GM12801 (cell line): Measurements from ENCODE around the gene CISTR.

ENCODE experiments used
- CTCF ChIP-seq: IDR thresholded peaks from one replicate; pipeline ENCODE4 v1.5.1; 2011; ENCODE audit warnings: control low read depth; ENCODE audit not compliant: insufficient read length; ENCODE audit errors: extremely low read depth

The CISTR gene

GRCh38 chr12:53754633-53755264 is 3.0 kb upstream of the CISTR start:
- no peak for TF ChIP-seq CTCF

DNA sequence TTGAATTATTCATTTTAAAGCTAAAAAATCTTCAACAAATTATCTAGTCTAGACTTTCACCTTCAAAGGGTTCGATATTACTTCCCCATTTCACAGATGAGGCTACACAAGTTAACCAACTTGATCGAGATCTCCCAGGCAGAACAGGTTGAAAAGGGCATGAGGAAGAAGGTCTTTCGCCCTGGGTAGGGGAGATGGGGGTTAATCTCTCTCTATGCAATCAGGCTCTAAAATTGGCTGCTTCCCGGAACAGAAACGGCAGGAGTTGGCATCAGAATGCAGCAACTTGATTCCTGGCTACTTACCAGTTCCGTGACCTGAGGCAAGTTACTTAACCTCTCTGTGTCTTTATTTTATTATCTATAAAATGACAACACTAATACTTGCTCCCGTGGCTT is 2.4 kb upstream of the CISTR start:
- TF ChIP-seq CTCF = no peak

- TF ChIP-seq CTCF = no peak
These were observed 842 bp upstream of the CISTR start for GRCh38 chr12:53752621-53753020.

DNA sequence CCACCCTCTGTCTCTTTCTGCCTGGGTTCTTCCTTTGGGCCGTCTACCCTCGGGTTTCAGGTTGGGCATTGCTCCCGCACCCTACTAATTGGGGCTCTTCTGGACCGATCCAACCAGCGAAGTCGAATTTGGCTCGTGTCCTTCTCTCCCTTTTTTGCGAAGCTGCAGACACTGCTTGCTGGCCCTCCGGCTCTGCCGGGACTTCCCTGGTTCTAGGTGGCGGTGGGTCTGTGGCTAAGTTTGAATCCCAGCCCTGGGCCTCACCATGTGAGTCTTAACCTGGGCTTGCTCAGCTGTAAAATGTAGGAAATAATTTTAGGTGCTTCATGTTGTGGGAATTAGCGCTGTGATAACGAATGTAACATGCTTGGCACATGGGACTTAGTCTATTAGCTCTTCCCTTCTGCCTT is 418 bp upstream of the CISTR start:
- no peak for TF ChIP-seq CTCF

DNA sequence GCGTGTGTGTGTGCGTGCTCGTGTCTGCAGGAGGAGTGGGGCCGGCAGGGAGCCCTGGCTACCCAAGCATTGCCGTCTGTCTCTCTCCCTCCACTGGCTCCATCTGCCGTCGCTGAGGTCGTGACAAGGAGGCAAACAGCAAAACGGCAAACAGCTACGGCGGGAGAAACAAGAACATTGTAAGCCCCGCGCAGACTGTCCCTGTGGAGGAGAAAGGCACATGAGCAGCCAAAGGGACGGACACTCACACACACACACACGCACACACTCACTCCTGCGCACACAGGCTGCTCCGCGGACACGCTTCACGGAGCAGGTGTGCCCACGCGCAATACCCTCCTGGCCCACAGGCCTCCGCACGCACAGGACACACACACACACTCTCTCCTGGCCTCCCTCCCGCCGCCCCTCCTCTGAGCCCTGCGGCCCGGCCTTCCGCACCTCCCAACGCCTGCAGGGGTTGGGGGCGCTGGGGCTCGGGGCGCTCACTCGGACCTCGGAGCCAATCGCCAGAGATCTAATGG is 905 bp downstream of the CISTR start:
- TF ChIP-seq CTCF = no peak

DNA sequence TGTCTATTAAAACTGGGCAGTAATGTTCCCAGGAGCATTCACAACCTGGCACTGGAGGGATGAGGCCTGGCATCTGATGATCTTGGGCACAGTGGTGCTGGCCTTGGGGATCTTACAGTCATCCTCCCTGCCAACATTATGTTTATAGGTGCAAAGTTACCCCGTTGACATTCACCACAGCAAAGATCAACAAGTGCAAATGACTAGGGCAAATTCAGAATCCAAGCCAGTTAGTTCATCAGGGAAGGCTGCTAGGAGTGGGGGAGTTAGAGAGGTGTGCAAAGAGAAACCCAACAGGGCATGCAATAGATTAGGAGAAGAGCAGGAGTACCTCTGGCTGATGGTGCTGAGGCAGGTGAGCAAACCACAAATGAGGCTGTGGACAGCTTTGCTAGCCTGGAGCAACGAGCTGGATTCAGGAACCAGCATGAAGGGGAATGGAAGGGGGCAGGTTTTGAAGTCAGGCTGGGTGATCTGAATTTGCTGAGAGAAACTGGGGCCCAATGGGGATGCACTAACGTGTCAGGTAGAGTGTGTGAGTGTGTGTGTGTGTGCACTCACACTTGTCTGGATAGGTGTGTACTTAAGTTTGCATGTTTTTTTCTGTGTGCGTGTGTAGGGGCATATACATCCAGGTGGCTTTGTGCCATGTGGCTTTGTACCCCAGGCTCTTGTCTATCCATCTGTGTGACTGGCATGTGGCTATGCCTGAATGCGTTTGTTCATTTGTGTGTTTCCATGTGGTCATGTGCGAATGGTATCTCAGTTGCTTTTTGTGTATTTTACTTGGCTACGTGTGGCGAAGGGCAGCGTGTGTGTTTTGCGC is 1.6 kb downstream of the CISTR start:
- TF ChIP-seq CTCF = no peak

- no peak for TF ChIP-seq CTCF
These were observed 3.5 kb downstream of the CISTR start for GRCh38 chr12:53748072-53748840.
